Measurements from ENCODE around the gene CALML3. TPM values are rescaled to one million over a fixed set of nuclear protein-coding genes. Genes with fewer than 3 reads are reported as not detected.

The CALML3 gene
- total and polyA plus RNA-seq, 10 donors = 0.10 TPM; not detected in 9

GRCh38 chr10:5530412-5530806 is 5.6 kb downstream of the CALML3 start:
- Histone ChIP-seq H3K27me3 (replicated peaks in 1 of 7) (no peaks in the 10 kb centered on the region), H3K36me3 (no peaks in the 10 kb centered on the region), H3K27ac (no peak overlapping the region), H3K9me3 (no peaks in the 10 kb centered on the region), H3K4me1 (peaks cover 0 to 5% (median 0%) of the 10 kb centered on the region in 6 donors), H3K4me3 (no peak overlapping the region)
- intact Hi-C loops (cut with DNase I; ENCODE audit: low total_unique reads) = no loop called here
- WGBS, 5 donors = 91 to 97% (median 92%) methylated on average over 5 of the region's 5 CpGs
- TF ChIP-seq POLR2A (IDR thresholded peaks at IDR 0.05) (no peak), POLR2AphosphoS5 (IDR thresholded peaks at IDR 0.05) (no peak), CTCF (IDR thresholded peaks at IDR 0.05 in 8 of 11, conservative IDR thresholded peaks at IDR 0.05 in 3 of 11) (no peak)
- DNase-seq = peak; percentile 43

- intact Hi-C loops (cut with DNase I; ENCODE audit: low total_unique reads) = no loop called here
- peaks cover 0 to 5% (median 0%) of the 10 kb centered on the region in 6 donors for H3K4me1 ChIP-seq
- TF ChIP-seq POLR2AphosphoS5 (IDR thresholded peaks at IDR 0.05) = no peak
- no peak for TF ChIP-seq CTCF (IDR thresholded peaks at IDR 0.05 in 8 of 11, conservative IDR thresholded peaks at IDR 0.05 in 3 of 11)
- TF ChIP-seq POLR2A (IDR thresholded peaks at IDR 0.05) = no peak
- no peaks in the 10 kb centered on the region for H3K9me3 ChIP-seq
- no peaks in the 10 kb centered on the region for H3K36me3 ChIP-seq
- H3K27me3 ChIP-seq (replicated peaks in 1 of 7) = no peaks in the 10 kb centered on the region
- H3K27ac ChIP-seq = no peak overlapping the region
- H3K4me3 ChIP-seq = no peak overlapping the region
- WGBS, 5 donors = 92 to 95% (median 94%) methylated on average over 15 to 16 of the region's 16 CpGs
- peak; percentile 47 for DNase-seq
Measured at GRCh38 chr10:5530846-5531557, 6.2 kb downstream of the CALML3 start.

GRCh38 chr10:5531558-5532306 is 7.0 kb downstream of the CALML3 start:
- no peak overlapping the region for H3K27ac ChIP-seq
- 71 to 82% (median 79%) methylated on average over 10 of the region's 10 CpGs for WGBS, 5 donors

More at GRCh38 chr10:5531558-5532306, 7.0 kb downstream of the CALML3 start:
- intact Hi-C loops (cut with DNase I; ENCODE audit: low total_unique reads) = no loop called here
- TF ChIP-seq CTCF (IDR thresholded peaks at IDR 0.05 in 8 of 11, conservative IDR thresholded peaks at IDR 0.05 in 3 of 11) (no peak), POLR2A (IDR thresholded peaks at IDR 0.05) (no peak), POLR2AphosphoS5 (IDR thresholded peaks at IDR 0.05) (no peak)
- Histone ChIP-seq H3K9me3 (no peaks in the 10 kb centered on the region), H3K27me3 (replicated peaks in 1 of 7) (no peaks in the 10 kb centered on the region), H3K4me3 (no peak overlapping the region), H3K4me1 (peaks cover 0 to 5% (median 0%) of the 10 kb centered on the region in 6 donors), H3K36me3 (no peaks in the 10 kb centered on the region)
- DNase-seq = peak; percentile 24

All from spleen (tissue), 11 donors.